ENCODE results near the gene HGFAC. TPM values are rescaled to one million over a fixed set of nuclear protein-coding genes. Genes with fewer than 3 reads are reported as not detected.

Gene HGFAC
- total and polyA plus RNA-seq, 9 donors, result 0.15 to 2.1 (median 0.53) TPM; not detected in 2

GRCh38 chr4:3466691-3467600, 25.2 kb downstream of the HGFAC start:
- 42 to 48% (median 45%) methylated on average over 34 to 40 of the region's 40 CpGs for WGBS, 3 donors
- H3K4me1 ChIP-seq (ENCODE audit: insufficient read depth), result peaks cover 2% of the 10 kb centered on the region
- H3K27me3 ChIP-seq, result no peaks in the 10 kb centered on the region
- DNase-seq, result no peak
- H3K27ac ChIP-seq, result no peak overlapping the region
- no peak overlapping the region for H3K4me3 ChIP-seq
- no peaks in the 10 kb centered on the region for H3K9me3 ChIP-seq
- no peaks in the 10 kb centered on the region for H3K36me3 ChIP-seq
- intact Hi-C loops (cut with DNase I), result no loop called here
- TF ChIP-seq POLR2A (IDR thresholded peaks at IDR 0.05) (no peak), CTCF (IDR thresholded peaks at IDR 0.05) (no peak), EP300 (IDR thresholded peaks at IDR 0.05) (no peak)

- no peak for DNase-seq
- Histone ChIP-seq H3K27ac (no peak overlapping the region), H3K9me3 (no peaks in the 10 kb centered on the region), H3K4me3 (no peak overlapping the region), H3K27me3 (no peaks in the 10 kb centered on the region), H3K4me1 (ENCODE audit: insufficient read depth) (peaks cover 2% of the 10 kb centered on the region), H3K36me3 (no peaks in the 10 kb centered on the region)
- intact Hi-C loops (cut with DNase I), result no loop called here
- WGBS, 3 donors, result 69 to 73% (median 73%) methylated on average over 15 of the region's 15 CpGs
- no peak for TF ChIP-seq POLR2A (IDR thresholded peaks at IDR 0.05)
- TF ChIP-seq EP300 (IDR thresholded peaks at IDR 0.05), result no peak
- no peak for TF ChIP-seq CTCF (IDR thresholded peaks at IDR 0.05)
These were observed 25.8 kb downstream of the HGFAC start for GRCh38 chr4:3467601-3468031.

- H3K9me3 ChIP-seq, result no peaks in the 10 kb centered on the region
- no peak overlapping the region for H3K4me3 ChIP-seq
- H3K27me3 ChIP-seq, result no peaks in the 10 kb centered on the region
- intact Hi-C loops (cut with DNase I), result no loop called here
- H3K36me3 ChIP-seq, result no peaks in the 10 kb centered on the region
- DNase-seq, result no peak
- 89 to 93% (median 91%) methylated on average over 10 of the region's 10 CpGs for WGBS, 3 donors
- no peak overlapping the region for H3K27ac ChIP-seq
- TF ChIP-seq CTCF (IDR thresholded peaks at IDR 0.05), result no peak
- no peak for TF ChIP-seq EP300 (IDR thresholded peaks at IDR 0.05)
- H3K4me1 ChIP-seq (ENCODE audit: insufficient read depth), result peaks cover 2% of the 10 kb centered on the region
These were observed 26.4 kb downstream of the HGFAC start for GRCh38 chr4:3468154-3468553.

GRCh38 chr4:3468804-3469203, 27.0 kb downstream of the HGFAC start:
- DNase-seq, result no peak
- H3K9me3 ChIP-seq, result no peaks in the 10 kb centered on the region
- no peak for TF ChIP-seq CTCF (IDR thresholded peaks at IDR 0.05)
- TF ChIP-seq POLR2A (IDR thresholded peaks at IDR 0.05), result no peak
- no peak for TF ChIP-seq EP300 (IDR thresholded peaks at IDR 0.05)
- intact Hi-C loops (cut with DNase I), result no loop called here
- H3K36me3 ChIP-seq, result no peaks in the 10 kb centered on the region
- H3K4me1 ChIP-seq (ENCODE audit: insufficient read depth), result peaks cover 2% of the 10 kb centered on the region
- H3K27me3 ChIP-seq, result no peaks in the 10 kb centered on the region
- WGBS, 3 donors, result 82 to 95% (median 92%) methylated on average over 11 of the region's 11 CpGs
- no peak overlapping the region for H3K27ac ChIP-seq
- H3K4me3 ChIP-seq, result no peak overlapping the region

Measured in ovary (tissue), 9 donors.